Subcutaneous adipose tissue (tissue), 4 donors: ENCODE measurements around the gene PDE7B. TPM values are rescaled to one million over a fixed set of nuclear protein-coding genes. Genes with fewer than 3 reads are reported as not detected.

Experiments used
- total RNA-seq, 4 donors: library from RNA; depleted of rRNA; stranded (reverse); fragments of >200 nt; gene quantifications; one replicate each; pipeline ENCODE4 v1.1.0, GENCODE V29; 2016
- TF ChIP-seq, protein P1 (sequence below): fragments of 450-650 bp; IDR thresholded peaks from one replicate; pipeline ENCODE4 v1.5.1; 2016; ENCODE audit warnings: low read depth, mild to moderate bottlenecking, control low read depth, antibody characterized with exemption, moderate library complexity

PDE7B gene
- total RNA-seq, 4 donors from 2014 or later = 4.1 to 12.6 (median 9.5) TPM

DNA sequence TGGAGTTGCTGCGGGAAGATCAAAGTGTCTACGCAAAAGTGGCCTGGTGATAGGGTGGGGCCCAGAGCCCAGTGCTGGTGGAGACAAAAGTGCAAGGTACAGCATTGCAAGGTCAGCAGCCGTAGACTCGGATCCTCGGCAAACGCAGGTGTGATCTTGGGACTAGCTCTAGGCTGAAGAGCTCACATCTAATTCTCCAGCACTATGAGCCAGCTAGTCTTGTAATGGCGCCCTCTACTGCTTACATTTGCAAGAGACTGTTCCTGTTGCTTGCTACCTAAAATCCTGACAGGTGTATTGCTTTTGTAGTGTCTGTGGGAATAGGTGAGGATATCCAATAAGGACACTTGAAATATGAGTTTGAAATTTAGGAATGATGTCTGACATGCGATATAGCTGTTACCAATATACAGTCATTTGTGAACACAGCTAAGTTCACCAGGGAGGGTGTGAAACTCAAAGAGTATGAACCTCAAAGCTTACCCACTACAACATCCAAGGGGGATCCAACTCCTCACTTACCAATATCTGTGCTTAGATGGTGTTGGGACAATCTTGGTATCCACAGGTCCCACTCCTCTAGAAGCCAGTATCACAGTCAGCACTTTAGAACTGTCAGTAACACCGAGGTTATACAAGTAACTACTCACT lies 58.4 kb downstream of the PDE7B start:
- TF ChIP-seq, protein P1, sequence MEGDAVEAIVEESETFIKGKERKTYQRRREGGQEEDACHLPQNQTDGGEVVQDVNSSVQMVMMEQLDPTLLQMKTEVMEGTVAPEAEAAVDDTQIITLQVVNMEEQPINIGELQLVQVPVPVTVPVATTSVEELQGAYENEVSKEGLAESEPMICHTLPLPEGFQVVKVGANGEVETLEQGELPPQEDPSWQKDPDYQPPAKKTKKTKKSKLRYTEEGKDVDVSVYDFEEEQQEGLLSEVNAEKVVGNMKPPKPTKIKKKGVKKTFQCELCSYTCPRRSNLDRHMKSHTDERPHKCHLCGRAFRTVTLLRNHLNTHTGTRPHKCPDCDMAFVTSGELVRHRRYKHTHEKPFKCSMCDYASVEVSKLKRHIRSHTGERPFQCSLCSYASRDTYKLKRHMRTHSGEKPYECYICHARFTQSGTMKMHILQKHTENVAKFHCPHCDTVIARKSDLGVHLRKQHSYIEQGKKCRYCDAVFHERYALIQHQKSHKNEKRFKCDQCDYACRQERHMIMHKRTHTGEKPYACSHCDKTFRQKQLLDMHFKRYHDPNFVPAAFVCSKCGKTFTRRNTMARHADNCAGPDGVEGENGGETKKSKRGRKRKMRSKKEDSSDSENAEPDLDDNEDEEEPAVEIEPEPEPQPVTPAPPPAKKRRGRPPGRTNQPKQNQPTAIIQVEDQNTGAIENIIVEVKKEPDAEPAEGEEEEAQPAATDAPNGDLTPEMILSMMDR = no peak

DNA sequence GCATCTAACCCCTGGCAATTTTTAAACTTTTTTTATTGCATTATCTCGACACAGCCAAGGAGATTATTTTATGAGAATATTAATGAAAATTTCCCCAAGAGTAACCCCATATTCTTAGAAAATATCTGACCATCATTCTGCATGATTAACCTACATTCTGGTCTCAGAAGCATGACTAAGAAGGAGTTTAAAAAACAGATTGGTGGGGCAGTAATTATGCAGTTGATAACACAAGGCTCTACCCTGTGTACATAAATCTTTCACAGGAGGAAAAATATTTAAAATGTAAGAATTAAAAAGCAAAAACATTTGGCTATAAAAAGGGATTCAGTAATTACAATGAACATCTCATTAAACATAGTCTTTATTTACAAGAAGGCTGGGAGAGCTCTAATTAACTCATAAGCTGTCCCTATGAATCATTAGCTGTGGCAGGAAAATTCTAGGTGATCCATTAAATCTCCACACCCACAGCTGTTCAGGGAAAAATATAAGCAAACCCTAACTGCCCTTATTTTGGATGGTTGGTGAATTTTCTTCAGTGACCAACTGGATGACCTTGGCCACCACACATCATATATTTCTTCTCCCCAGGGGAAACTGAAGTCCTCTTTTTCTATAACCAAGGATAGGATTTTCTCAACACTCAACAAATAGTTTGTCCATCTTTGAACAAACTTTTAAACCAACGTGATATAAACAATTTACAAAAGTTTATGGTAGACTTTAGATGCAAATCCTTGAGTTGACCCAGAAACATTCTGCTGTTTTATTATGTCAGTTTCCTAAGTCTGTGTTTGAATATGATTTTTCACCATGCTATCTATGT lies 59.5 kb downstream of the PDE7B start:
- TF ChIP-seq, protein P1 = no peak

DNA sequence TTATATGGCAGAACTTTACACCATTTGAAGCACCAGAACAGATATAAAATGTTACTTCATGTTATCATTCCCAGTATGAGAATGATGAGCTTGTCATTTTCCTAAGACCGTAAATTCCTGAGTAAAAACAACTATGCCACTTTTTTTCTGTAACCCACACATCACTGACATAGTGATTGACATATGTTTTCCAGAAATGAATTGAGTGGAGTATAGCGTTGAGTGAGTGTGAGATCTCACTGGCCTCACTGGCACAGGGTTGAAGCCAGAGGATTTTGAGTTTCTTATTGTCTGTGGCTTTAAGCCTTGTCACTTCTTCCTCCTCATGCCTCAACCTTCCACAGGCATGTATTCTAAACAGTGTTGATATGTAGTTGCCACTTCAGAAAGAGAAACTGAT lies 62.3 kb downstream of the PDE7B start:
- TF ChIP-seq, protein P1 = no peak

DNA sequence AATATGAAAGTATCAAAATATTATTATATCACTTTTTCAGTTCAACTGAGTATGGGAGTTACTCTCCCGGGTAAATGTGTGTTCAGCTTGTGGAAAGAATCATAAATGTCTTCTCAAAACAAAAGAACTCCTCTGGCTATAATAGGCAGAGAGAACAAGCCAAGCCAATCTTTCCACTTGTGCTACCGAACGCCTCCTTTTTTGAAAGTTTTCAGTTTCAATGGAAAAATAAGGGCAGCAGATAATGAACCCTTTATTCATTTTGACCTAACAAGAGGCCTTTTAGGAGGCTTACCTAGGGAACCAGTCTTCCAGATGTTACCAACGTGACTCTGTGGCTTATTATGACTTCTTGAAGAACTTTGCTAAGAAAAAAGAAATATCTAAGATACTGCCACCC lies 67.5 kb downstream of the PDE7B start:
- TF ChIP-seq, protein P1 = no peak

DNA sequence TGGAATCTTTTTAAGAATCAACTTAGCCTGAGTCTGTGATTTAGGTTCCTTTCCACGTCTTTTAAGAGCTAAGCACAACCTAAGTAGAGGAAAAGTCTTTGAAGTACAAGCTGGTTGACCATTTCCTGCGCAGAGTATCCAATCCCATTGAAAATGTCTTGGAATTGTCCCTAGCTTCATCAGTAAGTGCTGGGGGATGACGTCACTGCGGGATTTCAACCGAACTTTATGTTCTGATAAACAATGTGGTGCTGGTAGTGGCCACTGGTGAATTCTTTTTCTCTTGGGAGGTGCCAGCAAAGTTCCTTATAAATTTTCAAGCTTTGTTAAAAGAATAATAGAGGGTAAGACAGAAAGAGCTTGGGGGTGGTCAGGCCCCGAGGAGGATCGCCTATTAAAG lies 69.2 kb downstream of the PDE7B start:
- TF ChIP-seq, protein P1 = no peak

DNA sequence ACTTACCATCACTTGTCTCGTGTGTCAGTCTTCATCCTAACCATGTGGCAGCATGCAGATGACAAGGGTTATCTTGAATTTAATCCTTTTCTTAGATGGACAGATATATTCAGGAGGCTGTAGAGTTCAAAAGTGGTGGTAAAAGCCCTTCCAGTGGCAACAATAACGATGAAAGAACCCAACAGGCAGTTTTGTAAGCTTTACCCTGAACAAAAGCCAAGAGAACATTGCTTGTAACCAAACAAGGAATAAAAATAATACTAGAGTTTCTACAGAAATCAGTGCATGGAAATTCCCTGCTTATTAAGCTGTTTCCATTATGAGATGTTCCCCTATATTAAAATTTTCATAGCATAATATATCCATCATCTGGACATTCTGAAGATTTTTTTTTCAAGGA lies 69.7 kb downstream of the PDE7B start:
- TF ChIP-seq, protein P1 = no peak

DNA sequence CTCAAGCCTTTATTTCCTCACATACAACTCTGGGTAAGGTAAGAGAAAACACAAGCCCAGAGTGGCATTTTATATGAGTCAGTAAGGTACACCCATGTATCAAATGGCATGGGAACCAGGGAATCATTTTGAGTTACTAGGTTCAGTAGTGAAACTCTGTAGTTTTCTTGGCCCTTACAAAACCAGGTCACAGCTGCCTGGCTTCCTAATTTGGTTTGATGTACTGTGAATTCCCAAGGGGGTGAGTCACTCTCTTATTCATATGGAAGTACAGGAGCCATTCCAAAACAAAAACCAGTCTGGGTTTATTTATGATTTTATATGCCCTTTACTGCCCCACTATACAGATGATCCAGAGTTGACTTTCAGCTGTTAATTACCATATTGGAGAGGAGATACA lies 70.7 kb downstream of the PDE7B start:
- TF ChIP-seq, protein P1 = no peak
